ENCODE data around the gene PUM1.

PUM1 gene

GRCh38 chr1:30889511-30889910, 176.0 kb downstream of the PUM1 start:
- TF ChIP-seq REST (IDR thresholded peaks at IDR 0.05; ENCODE audit: insufficient read depth in 1 of 2, low read depth in 2 of 2, low read length in 2 of 2) (no peak), FOXP2 (optimal IDR thresholded peaks at IDR 0.05; ENCODE audit: borderline replicate concordance, extremely low read depth, extremely low read length, insufficient read depth) (no peak)

- no peak for TF ChIP-seq REST (IDR thresholded peaks at IDR 0.05; ENCODE audit: insufficient read depth in 1 of 2, low read depth in 2 of 2, low read length in 2 of 2)
- no peak for TF ChIP-seq FOXP2 (optimal IDR thresholded peaks at IDR 0.05; ENCODE audit: borderline replicate concordance, extremely low read depth, extremely low read length, insufficient read depth)
- no peak for TF ChIP-seq SIN3A (IDR thresholded peaks at IDR 0.05; ENCODE audit: borderline replicate concordance, insufficient read depth, low read length)
- no peak for TF ChIP-seq POLR2AphosphoS5 (IDR thresholded peaks at IDR 0.05; ENCODE audit: low read depth, low read length)
- TF ChIP-seq TAF1 (IDR thresholded peaks at IDR 0.05; ENCODE audit: borderline replicate concordance, insufficient read depth, low read length): no peak
Observed at GRCh38 chr1:30888975-30889374, 176.5 kb downstream of the PUM1 start.

GRCh38 chr1:30888391-30888790, 177.1 kb downstream of the PUM1 start:
- TF ChIP-seq REST (IDR thresholded peaks at IDR 0.05; ENCODE audit: insufficient read depth in 1 of 2, low read depth in 2 of 2, low read length in 2 of 2): no peak
- TF ChIP-seq SIN3A (IDR thresholded peaks at IDR 0.05; ENCODE audit: borderline replicate concordance, insufficient read depth, low read length): no peak
- TF ChIP-seq TAF1 (IDR thresholded peaks at IDR 0.05; ENCODE audit: borderline replicate concordance, insufficient read depth, low read length): no peak
- no peak for TF ChIP-seq FOXP2 (optimal IDR thresholded peaks at IDR 0.05; ENCODE audit: borderline replicate concordance, extremely low read depth, extremely low read length, insufficient read depth)
- no peak for TF ChIP-seq POLR2AphosphoS5 (IDR thresholded peaks at IDR 0.05; ENCODE audit: low read depth, low read length)

- no peak for TF ChIP-seq TAF1 (IDR thresholded peaks at IDR 0.05; ENCODE audit: borderline replicate concordance, insufficient read depth, low read length)
- TF ChIP-seq FOXP2 (optimal IDR thresholded peaks at IDR 0.05; ENCODE audit: borderline replicate concordance, extremely low read depth, extremely low read length, insufficient read depth): no peak
- TF ChIP-seq SIN3A (IDR thresholded peaks at IDR 0.05; ENCODE audit: borderline replicate concordance, insufficient read depth, low read length): no peak
- TF ChIP-seq POLR2AphosphoS5 (IDR thresholded peaks at IDR 0.05; ENCODE audit: low read depth, low read length): no peak
- no peak for TF ChIP-seq REST (IDR thresholded peaks at IDR 0.05; ENCODE audit: insufficient read depth in 1 of 2, low read depth in 2 of 2, low read length in 2 of 2)
Observed at GRCh38 chr1:30887485-30888315, 177.8 kb downstream of the PUM1 start.

Data from PFSK-1 (cell line).